CD14-positive monocyte (primary cell): ENCODE data around the gene PCBP3. TPM values are rescaled to one million over a fixed set of nuclear protein-coding genes. Genes with fewer than 3 reads are reported as not detected.
"Not testable (repeated sequence)": the region's sequence is repeated elsewhere in the genome, so short reads cannot be mapped to it uniquely, and the experiment has no call there.

Experiments
- DNase-seq, 3 donors: peaks; one replicate each; pipeline ENCODE4 v3.0.0-alpha.2; 2011 to 2022
- H2AFZ ChIP-seq: 2 replicates; pipeline ENCODE4 v1.6.0; 2012; ENCODE audit warnings: mild to moderate bottlenecking, low read depth, low read length, inconsistent platforms; ENCODE audit not compliant: insufficient read depth, poor library complexity, severe bottlenecking
- H3K27ac ChIP-seq, 2 donors: 1 replicate in 1 of 2; 2 replicates in 1 of 2; pipeline ENCODE4 v1.5.1; 2012 to 2013; ENCODE audit warnings: low read length in 2 of 2, control low read depth in 1 of 2, inconsistent platforms in 1 of 2, low read depth in 1 of 2, mild to moderate bottlenecking in 1 of 2
- H3K27me3 ChIP-seq, 2 donors: one replicate each; pipeline versions ENCODE4 v1.6.0 to v1.6.1; 2011 to 2013; ENCODE audit warnings: low read length in 2 of 2; ENCODE audit not compliant: control insufficient read depth in 2 of 2, insufficient read depth in 2 of 2
- H3K36me3 ChIP-seq, 2 donors: replicated peaks in 1 of 2; 1 replicate in 1 of 2; 2 replicates in 1 of 2; pipeline versions ENCODE4 v1.5.1 to v1.6.1; 2012 to 2013; ENCODE audit warnings: low read length in 2 of 2, control low read depth in 1 of 2, inconsistent platforms in 1 of 2, mild to moderate bottlenecking in 1 of 2; ENCODE audit not compliant: insufficient read depth in 2 of 2, control insufficient read depth in 1 of 2
- H3K4me1 ChIP-seq, 2 donors: 1 replicate in 1 of 2; 2 replicates in 1 of 2; pipeline versions ENCODE4 v1.5.1 to v1.6.1; 2012 to 2013; ENCODE audit warnings: low read length in 2 of 2, control low read depth in 1 of 2, inconsistent platforms in 1 of 2, mild to moderate bottlenecking in 1 of 2, moderate library complexity in 1 of 2; ENCODE audit not compliant: insufficient read depth in 2 of 2, control insufficient read depth in 1 of 2
- H3K4me2 ChIP-seq: replicated peaks from 2 replicates; pipeline ENCODE3; 2012; ENCODE audit warnings: low read length, moderate library complexity, mild to moderate bottlenecking; ENCODE audit not compliant: poor library complexity, severe bottlenecking; ENCODE audit errors: extremely low read depth
- H3K4me3 ChIP-seq, 3 experiments: fragments of 200-600 bp in 1 of 3; sonication (generic) in 1 of 3; replicated peaks in 1 of 3; 1 replicate in 2 of 3; 2 replicates in 1 of 3; pipeline ENCODE4 v1.5.1; 2011 to 2013; ENCODE audit warnings: low read length in 3 of 3, mild to moderate bottlenecking in 3 of 3, control low read depth in 2 of 3, low read depth in 2 of 3, inconsistent platforms in 1 of 3, moderate library complexity in 1 of 3
- H3K79me2 ChIP-seq: 2 replicates; pipeline ENCODE4 v1.6.0; 2012; ENCODE audit warnings: mild to moderate bottlenecking, control low read depth, inconsistent platforms, low read length, moderate library complexity; ENCODE audit not compliant: insufficient read depth
- H3K9ac ChIP-seq: 2 replicates; pipeline ENCODE4 v1.6.0; 2017; ENCODE audit warnings: low read length, mild to moderate bottlenecking; ENCODE audit not compliant: insufficient read depth, poor library complexity, severe bottlenecking
- H3K9me3 ChIP-seq, 2 donors: replicated peaks in 1 of 2; 1 replicate in 1 of 2; 2 replicates in 1 of 2; pipeline versions ENCODE4 v1.5.1 to v1.6.1; 2012 to 2013; ENCODE audit warnings: low read length in 2 of 2, control low read depth in 1 of 2; ENCODE audit not compliant: control insufficient read depth in 1 of 2, insufficient read depth in 1 of 2
- H4K20me1 ChIP-seq: 2 replicates; pipeline ENCODE4 v1.6.0; 2012; ENCODE audit warnings: mild to moderate bottlenecking, low read length, control low read depth, moderate library complexity; ENCODE audit not compliant: insufficient read depth
- H3K27ac Mint-ChIP-seq, 7 donors: one replicate each; pipeline ENCODE4 v1.8.0; 2020; ENCODE audit warnings: mild to moderate bottlenecking in 7 of 7, mixed read lengths in 7 of 7, moderate library complexity in 6 of 7, inconsistent platforms in 2 of 7
- H3K27me3 Mint-ChIP-seq, 3 donors: one replicate each; pipeline ENCODE4 v1.8.0; 2021 to 2022; ENCODE audit warnings: low read depth in 3 of 3, mild to moderate bottlenecking in 3 of 3, mixed read lengths in 3 of 3, moderate library complexity in 3 of 3, inconsistent platforms in 1 of 3
- H3K36me3 Mint-ChIP-seq, 2 donors: one replicate each; pipeline ENCODE4 v1.8.0; 2020; ENCODE audit warnings: mixed read lengths in 2 of 2, inconsistent platforms in 1 of 2, mild to moderate bottlenecking in 1 of 2
- H3K4me1 Mint-ChIP-seq: one replicate; pipeline ENCODE4 v1.8.0; 2020; ENCODE audit warnings: mild to moderate bottlenecking, mixed read lengths
- H3K4me3 Mint-ChIP-seq, 2 donors: one replicate each; pipeline ENCODE4 v1.8.0; 2020; ENCODE audit warnings: mild to moderate bottlenecking in 2 of 2, mixed read lengths in 2 of 2, moderate library complexity in 1 of 2
- H3K9me3 Mint-ChIP-seq, 7 donors: one replicate each; pipeline ENCODE4 v1.8.0; 2020 to 2022; ENCODE audit warnings: mixed read lengths in 7 of 7, mild to moderate bottlenecking in 6 of 7, moderate library complexity in 6 of 7, inconsistent platforms in 2 of 7
- CTCF ChIP-seq: fragments of 200-600 bp; IDR thresholded peaks from one replicate; pipeline ENCODE4 v1.8.0; 2022; ENCODE audit warnings: antibody characterized with exemption, mild to moderate bottlenecking
- WGBS: methylation state at CpG from one replicate; pipeline ENCODE4 v1.1.5; 2013; ENCODE audit warnings: missing lambda C conversion rate; ENCODE audit not compliant: insufficient coverage; 5-methylcytosine and 5-hydroxymethylcytosine counted together
- intact Hi-C, 2 donors: fragments of 100-400 bp; cut with micrococcal nuclease; formaldehyde crosslinking; loops; one replicate each; pipeline versions ENCODE4 v1.15.0 to v1.15.1; 2023
- polyA plus RNA-seq, 3 donors: library from polyadenylated mRNA; depleted of rRNA in 1 of 3; unstranded in 2 of 3; stranded (reverse) in 1 of 3; fragments of 300-500 nt in 2 of 3; fragments of >200 nt in 1 of 3; fragmentation: Illumina TruSeq in 2 of 3; gene quantifications; 1 replicate in 2 of 3; 2 replicates in 1 of 3; pipeline ENCODE4 v1.2.3, GENCODE V29; 2012 to 2021

The PCBP3 gene
- polyA plus RNA-seq, 3 donors: 0.34 to 0.49 TPM; not detected in 1

- Mint-ChIP-seq H3K27ac (no peak overlapping the region), H3K9me3 (peaks cover 0 to 15% (median 2%) of the 10 kb centered on the region in 7 donors), H3K4me1 (peaks cover 15% of the 10 kb centered on the region), H3K4me3 (peak overlapping the region in 1 of 2 donors; percentile 59), H3K27me3 (peaks cover 54 to 87% (median 56%) of the 10 kb centered on the region in 3 donors), H3K36me3 (no peaks in the 10 kb centered on the region)
- no peak overlapping the region for H3K9ac ChIP-seq
- H2AFZ ChIP-seq: peak overlapping the region; percentile 8
- no peak overlapping the region for H3K27ac ChIP-seq
- H3K4me3 ChIP-seq: no peak overlapping the region
- no peak for DNase-seq
- intact Hi-C loops: no loop called here
- peaks cover 22 to 30% of the 10 kb centered on the region in 2 donors for H3K4me1 ChIP-seq
- peaks cover 34 to 89% of the 10 kb centered on the region in 2 donors for H3K27me3 ChIP-seq
- H3K36me3 ChIP-seq: no peaks in the 10 kb centered on the region
- 17% methylated on average over 22 of the region's 33 CpGs for WGBS
- peaks cover 4 to 15% of the 10 kb centered on the region in 2 donors for H3K9me3 ChIP-seq
- H3K79me2 ChIP-seq: no peaks in the 10 kb centered on the region
- no peak overlapping the region for H3K4me2 ChIP-seq
- no peaks in the 10 kb centered on the region for H4K20me1 ChIP-seq
- TF ChIP-seq CTCF: no peak
These were observed 331.6 kb downstream of the PCBP3 start for GRCh38 chr21:45975020-45975666.

GRCh38 chr21:45975667-45976409 lies 332.3 kb downstream of the PCBP3 start:
- Mint-ChIP-seq H3K27me3 (peaks cover 54 to 81% (median 54%) of the 10 kb centered on the region in 3 donors), H3K4me3 (peak overlapping the region in 1 of 2 donors; percentile 71), H3K9me3 (peaks cover 0 to 15% (median 2%) of the 10 kb centered on the region in 7 donors), H3K4me1 (peaks cover 15% of the 10 kb centered on the region)
- H3K27ac Mint-ChIP-seq, H2AFZ ChIP-seq, H3K79me2 ChIP-seq, H3K9ac ChIP-seq, DNase-seq, H3K36me3 Mint-ChIP-seq, intact Hi-C loops, H3K4me3 ChIP-seq, H3K4me2 ChIP-seq, H4K20me1 ChIP-seq, H3K27ac ChIP-seq, H3K36me3 ChIP-seq: not testable (repeated sequence)
- H3K27me3 ChIP-seq: peaks cover 37 to 88% of the 10 kb centered on the region in 2 donors
- 25% methylated on average over 6 of the region's 13 CpGs for WGBS
- H3K9me3 ChIP-seq: peaks cover 4 to 15% of the 10 kb centered on the region in 2 donors
- peaks cover 23 to 30% of the 10 kb centered on the region in 2 donors for H3K4me1 ChIP-seq
